GM23248 (cell line): ENCODE results near the gene DEFB119. TPM values are rescaled to one million over a fixed set of nuclear protein-coding genes. Genes with fewer than 3 reads are reported as not detected.

Experiments used
- DNase-seq: peaks from one replicate; pipeline ENCODE4 v3.0.0-alpha.2; 2015
- H2AFZ ChIP-seq: fragments of 200-600 bp; sonication (generic); 2 replicates; pipeline ENCODE4 v1.6.1; 2016; ENCODE audit warnings: antibody characterized with exemption
- H3F3A ChIP-seq: fragments of 200-600 bp; sonication (generic); 2 replicates; pipeline ENCODE4 v1.6.1; 2016; ENCODE audit warnings: mild to moderate bottlenecking, antibody characterized with exemption, mixed run types; ENCODE audit not compliant: insufficient read depth
- H3K27ac ChIP-seq: fragments of 200-600 bp; sonication (generic); 2 replicates; pipeline ENCODE4 v1.5.1; 2016; ENCODE audit warnings: mild to moderate bottlenecking
- H3K27me3 ChIP-seq: fragments of 200-600 bp; sonication (generic); replicated peaks from 2 replicates; pipeline ENCODE4 v1.6.1; 2016; ENCODE audit warnings: mild to moderate bottlenecking; ENCODE audit not compliant: insufficient read depth
- H3K36me3 ChIP-seq: fragments of 200-600 bp; sonication (generic); 2 replicates; pipeline ENCODE4 v1.6.1; 2016; ENCODE audit warnings: low read depth, mild to moderate bottlenecking
- H3K4me1 ChIP-seq: fragments of 200-600 bp; sonication (generic); 2 replicates; pipeline ENCODE4 v1.6.1; 2016; ENCODE audit warnings: mild to moderate bottlenecking; ENCODE audit not compliant: insufficient read depth
- H3K4me2 ChIP-seq: fragments of 200-600 bp; sonication (generic); one replicate; pipeline ENCODE4 v1.6.1; 2016; ENCODE audit warnings: mild to moderate bottlenecking; ENCODE audit not compliant: unreplicated experiment
- H3K4me3 ChIP-seq: fragments of 200-600 bp; sonication (generic); 2 replicates; pipeline ENCODE4 v1.5.1; 2016; ENCODE audit warnings: mild to moderate bottlenecking
- H3K79me2 ChIP-seq: fragments of 200-600 bp; sonication (generic); 2 replicates; pipeline ENCODE4 v1.6.1; 2016; ENCODE audit warnings: mild to moderate bottlenecking; ENCODE audit not compliant: insufficient read depth
- H3K9ac ChIP-seq: fragments of 200-600 bp; sonication (generic); 2 replicates; pipeline ENCODE4 v1.6.1; 2016; ENCODE audit warnings: mild to moderate bottlenecking
- H3K9me2 ChIP-seq: fragments of 200-600 bp; sonication (generic); 2 replicates; pipeline ENCODE4 v1.6.1; 2016; ENCODE audit warnings: mixed run types, mild to moderate bottlenecking, moderate library complexity; ENCODE audit not compliant: insufficient read depth
- H3K9me3 ChIP-seq: fragments of 200-600 bp; sonication (generic); one replicate; pipeline ENCODE4 v1.6.1; 2017; ENCODE audit warnings: low read depth
- H4K20me1 ChIP-seq: fragments of 200-600 bp; sonication (generic); 2 replicates; pipeline ENCODE4 v1.6.0; 2016; ENCODE audit not compliant: insufficient read depth
- EZH2 ChIP-seq: fragments of 200-600 bp; sonication (generic); IDR thresholded peaks from 2 replicates; pipeline ENCODE4 v1.6.1; 2018; ENCODE audit warnings: antibody characterized with exemption, mild to moderate bottlenecking; ENCODE audit not compliant: insufficient read depth, poor library complexity, severe bottlenecking
- EZH2phosphoT487 ChIP-seq: fragments of 200-600 bp; sonication (generic); IDR thresholded peaks from 2 replicates; pipeline ENCODE4 v1.6.1; 2018; ENCODE audit warnings: antibody characterized with exemption, moderate library complexity, mild to moderate bottlenecking, low read depth; ENCODE audit not compliant: insufficient read depth
- WGBS, 2 experiments: methylation state at CpG; one replicate each; pipeline ENCODE4 v1.1.6; 2015 to 2017; ENCODE audit warnings: low lambda C conversion rate in 2 of 2, low coverage in 1 of 2; ENCODE audit errors: missing lambda C conversion rate in 2 of 2; 5-methylcytosine and 5-hydroxymethylcytosine counted together
- in situ Hi-C: fragments of 300-500 bp; cut with MboI; formaldehyde crosslinking; loops from 2 replicates; pipeline ENCODE4 v1.15.0; 2020
- polyA plus RNA-seq: library from polyadenylated mRNA; unstranded; fragments of >200 nt; fragmentation: Nextera tagmentation; extraction: Ambion mirVana; gene quantifications from 2 replicates; pipeline ENCODE4 v1.2.1, GENCODE V29; 2016
- total RNA-seq: library from RNA; depleted of rRNA; stranded (reverse); fragments of >200 nt; shearing (Covaris generic); gene quantifications from 2 replicates; pipeline ENCODE4 v1.2.3, GENCODE V29; 2014

The DEFB119 gene
- total and polyA plus RNA-seq, 2 experiments from 2014 or later = not detected

DNA sequence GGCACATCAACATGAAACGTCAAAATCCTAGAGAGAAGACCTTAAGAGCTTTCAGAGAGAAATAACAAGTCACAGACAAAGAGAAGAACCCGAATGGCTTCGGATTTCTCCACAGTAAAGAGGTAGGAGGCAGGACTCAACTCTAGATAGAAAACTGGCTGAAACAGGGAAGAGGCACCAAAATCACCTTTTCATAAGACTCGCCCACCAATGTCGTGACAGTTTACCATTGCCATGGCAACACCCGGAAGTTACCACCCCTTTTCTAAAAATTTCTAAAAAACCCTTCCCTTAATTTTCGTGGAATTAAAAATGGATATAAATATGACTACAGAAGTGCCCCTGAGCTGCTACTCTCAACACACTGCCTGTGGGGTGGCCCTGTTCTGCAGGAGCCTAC is 27.9 kb upstream of the DEFB119 start:
- H4K20me1 ChIP-seq = no peaks in the 10 kb centered on the region
- TF ChIP-seq EZH2phosphoT487 (no peak), EZH2 (no peak)
- in situ Hi-C loops = no loop called here
- no peak overlapping the region for H2AFZ ChIP-seq
- no peaks in the 10 kb centered on the region for H3F3A ChIP-seq
- no peaks in the 10 kb centered on the region for H3K36me3 ChIP-seq
- no peak for DNase-seq
- no peaks in the 10 kb centered on the region for H3K27me3 ChIP-seq
- H3K9me3 ChIP-seq = no peaks in the 10 kb centered on the region
- H3K4me1 ChIP-seq = no peaks in the 10 kb centered on the region
- WGBS, 2 experiments = 52 to 56% methylated on average over 7 of the region's 7 CpGs
- no peak overlapping the region for H3K4me3 ChIP-seq
- H3K4me2 ChIP-seq = no peak overlapping the region
- no peaks in the 10 kb centered on the region for H3K79me2 ChIP-seq
- H3K27ac ChIP-seq = no peak overlapping the region
- H3K9me2 ChIP-seq = no peaks in the 10 kb centered on the region
- H3K9ac ChIP-seq = no peak overlapping the region

DNA sequence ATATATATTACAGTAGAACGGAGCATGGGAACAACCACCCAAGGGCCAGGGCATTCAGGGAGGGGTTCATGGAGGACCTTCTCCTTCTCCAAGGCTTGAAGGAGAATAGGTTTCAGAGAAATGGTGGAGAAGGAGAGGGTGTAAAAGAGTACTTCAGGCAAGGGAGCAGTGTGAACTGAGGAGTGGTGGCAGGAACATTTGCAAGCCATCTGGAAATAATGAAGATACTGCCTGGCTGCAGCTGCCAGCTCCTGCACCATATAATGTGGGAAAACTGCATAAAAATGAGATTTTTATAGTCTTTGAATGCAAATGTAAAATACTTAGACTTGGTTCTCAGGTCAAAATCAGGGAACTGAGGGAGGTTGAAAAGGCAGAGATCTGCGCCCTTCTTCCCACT is 25.3 kb upstream of the DEFB119 start:
- no peak overlapping the region for H2AFZ ChIP-seq
- 54 to 57% methylated on average over 2 of the region's 2 CpGs for WGBS, 2 experiments

DNA sequence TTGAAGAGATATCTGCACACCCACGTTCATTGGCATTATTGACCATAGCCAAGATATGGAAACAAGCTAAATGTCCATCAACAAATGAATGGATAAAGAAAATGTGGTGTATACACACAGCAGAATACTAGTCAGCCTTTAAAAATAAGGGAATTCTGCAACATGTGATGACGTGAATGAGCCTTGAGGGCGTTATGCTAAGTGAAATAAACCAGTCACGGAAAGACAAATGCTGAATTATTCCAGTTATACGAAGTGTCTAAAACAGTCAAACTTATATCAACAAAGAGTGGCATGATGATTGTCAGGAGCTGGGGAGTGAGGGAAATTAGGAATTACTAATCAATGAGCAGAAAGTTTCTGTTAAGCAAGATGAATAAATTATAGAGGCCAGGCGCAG is 24.0 kb upstream of the DEFB119 start:
- in situ Hi-C loops = no loop called here
- Histone ChIP-seq H2AFZ (no peak overlapping the region), H3K9me3 (no peaks in the 10 kb centered on the region), H3K4me2 (no peak overlapping the region), H3F3A (no peaks in the 10 kb centered on the region), H4K20me1 (no peaks in the 10 kb centered on the region), H3K9ac (no peak overlapping the region), H3K4me1 (no peaks in the 10 kb centered on the region), H3K36me3 (no peaks in the 10 kb centered on the region), H3K79me2 (no peaks in the 10 kb centered on the region), H3K27me3 (no peaks in the 10 kb centered on the region; the same call in 1 of the 2 replicates), H3K27ac (no peak overlapping the region), H3K4me3 (no peak overlapping the region), H3K9me2 (no peaks in the 10 kb centered on the region)
- WGBS, 2 experiments = 38 to 39% methylated on average over 6 of the region's 6 CpGs
- TF ChIP-seq EZH2 (no peak), EZH2phosphoT487 (no peak)
- DNase-seq = no peak

More for the DNA sequence above, 25.3 kb upstream of the DEFB119 start:
- Histone ChIP-seq H3K9me2 (no peaks in the 10 kb centered on the region), H3K4me3 (no peak overlapping the region), H3K4me1 (no peaks in the 10 kb centered on the region), H3K4me2 (no peak overlapping the region), H3K36me3 (no peaks in the 10 kb centered on the region), H3K9me3 (no peaks in the 10 kb centered on the region), H3K9ac (no peak overlapping the region), H3K79me2 (no peaks in the 10 kb centered on the region), H3K27me3 (no peaks in the 10 kb centered on the region; the same call in 1 of the 2 replicates), H4K20me1 (no peaks in the 10 kb centered on the region), H3F3A (no peaks in the 10 kb centered on the region), H3K27ac (no peak overlapping the region)
- in situ Hi-C loops = no loop called here
- DNase-seq = no peak
- TF ChIP-seq EZH2phosphoT487 = no peak
- no peak for TF ChIP-seq EZH2

DNA sequence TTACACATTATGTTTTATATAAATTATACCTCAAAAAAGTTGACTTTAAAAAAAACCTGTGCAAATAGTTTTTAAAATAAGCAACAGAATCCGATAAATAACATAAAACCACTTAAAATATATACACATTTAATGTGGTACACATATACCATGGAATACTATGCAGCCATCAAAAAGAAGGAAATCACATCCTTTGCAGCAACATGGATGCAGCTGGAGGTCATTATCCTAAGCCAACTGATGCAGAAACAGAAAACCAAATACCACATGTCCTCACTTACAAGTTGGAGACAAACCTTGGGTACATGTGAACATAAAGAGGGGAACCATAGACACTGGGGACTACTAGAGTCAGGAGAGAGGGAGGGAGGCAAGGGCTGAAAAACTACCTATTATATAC is 19.6 kb upstream of the DEFB119 start:
- Histone ChIP-seq H3K9me3 (no peaks in the 10 kb centered on the region), H3K9me2 (no peaks in the 10 kb centered on the region), H3F3A (no peaks in the 10 kb centered on the region), H2AFZ (no peak overlapping the region), H3K4me1 (no peaks in the 10 kb centered on the region), H3K27me3 (no peaks in the 10 kb centered on the region; the same call in 1 of the 2 replicates), H3K9ac (no peak overlapping the region), H3K4me2 (no peak overlapping the region), H3K79me2 (no peaks in the 10 kb centered on the region), H4K20me1 (no peaks in the 10 kb centered on the region), H3K36me3 (no peaks in the 10 kb centered on the region), H3K27ac (no peak overlapping the region), H3K4me3 (no peak overlapping the region)
- TF ChIP-seq EZH2 = no peak
- no peak for TF ChIP-seq EZH2phosphoT487
- WGBS, 2 experiments = 0% methylated on average over 1 of the region's 1 CpG
- DNase-seq = no peak
- in situ Hi-C loops = no loop called here

DNA sequence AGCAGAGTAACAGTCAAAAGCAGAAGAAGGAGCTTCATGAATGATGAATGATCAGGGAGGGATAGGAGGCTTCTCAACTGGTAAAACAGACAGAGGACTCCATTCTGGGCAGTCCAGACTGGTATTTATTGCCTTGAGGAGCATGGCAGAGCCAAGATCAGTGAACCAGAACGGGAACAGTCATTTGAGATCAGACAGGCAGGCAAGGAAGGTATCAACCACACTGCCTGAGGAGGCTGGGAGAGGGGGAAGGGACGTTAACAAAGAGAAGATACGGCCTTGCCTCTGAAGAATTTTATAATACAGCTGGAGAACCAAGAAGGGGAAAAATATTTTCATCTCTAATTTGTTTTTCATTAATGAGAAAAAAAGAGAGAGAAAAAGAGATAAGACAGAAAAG is 15.7 kb upstream of the DEFB119 start, which contains the start of gene DEFB121:
Gene DEFB121 (minus strand): TSS at position 101 of the 400 bp plus-strand sequence. CDS start 63 bp downstream, at position 38.
- TF ChIP-seq EZH2phosphoT487 = no peak
- TF ChIP-seq EZH2 = no peak
- no peak within 1 kb of the TSS for H3K4me3 ChIP-seq
- no peaks in the 10 kb centered on the region for H3K9me3 ChIP-seq
- H3F3A ChIP-seq = no peaks in the 10 kb centered on the region
- in situ Hi-C loops = no loop called here
- DNase-seq = no peak
- H3K4me2 ChIP-seq = no peak within 1 kb of the TSS
- 5 to 12% methylated on average over 3 of the region's 3 CpGs for WGBS, 2 experiments
- no peaks in the 10 kb centered on the region for H3K36me3 ChIP-seq
- no peaks in the 10 kb centered on the region; the same call in 1 of the 2 replicates for H3K27me3 ChIP-seq
- no peaks in the 10 kb centered on the region for H3K4me1 ChIP-seq
- no peaks in the 10 kb centered on the region for H3K9me2 ChIP-seq
- H3K79me2 ChIP-seq = no peaks in the 10 kb centered on the region
- no peak within 1 kb of the TSS for H3K9ac ChIP-seq
- no peaks in the 10 kb centered on the region for H4K20me1 ChIP-seq
- no peak within 1 kb of the TSS for H2AFZ ChIP-seq
- no peak within 1 kb of the TSS for H3K27ac ChIP-seq
